HG02759 (cell line): ENCODE data around the gene CNNM2.
A peak's percentile ranks its signal among the peaks of the same experiment; 100 is the strongest.
"Not testable (repeated sequence)": the region's sequence is repeated elsewhere in the genome, so short reads cannot be mapped to it uniquely, and the experiment has no call there.

ENCODE experiments used
- ATAC-seq: cut with Tn5 transposase; IDR thresholded peaks from one replicate; pipeline ENCODE4 v1.9.1; 2021; ENCODE audit warnings: mild to moderate bottlenecking, moderate library complexity; ENCODE audit not compliant: unreplicated experiment

Gene CNNM2

DNA sequence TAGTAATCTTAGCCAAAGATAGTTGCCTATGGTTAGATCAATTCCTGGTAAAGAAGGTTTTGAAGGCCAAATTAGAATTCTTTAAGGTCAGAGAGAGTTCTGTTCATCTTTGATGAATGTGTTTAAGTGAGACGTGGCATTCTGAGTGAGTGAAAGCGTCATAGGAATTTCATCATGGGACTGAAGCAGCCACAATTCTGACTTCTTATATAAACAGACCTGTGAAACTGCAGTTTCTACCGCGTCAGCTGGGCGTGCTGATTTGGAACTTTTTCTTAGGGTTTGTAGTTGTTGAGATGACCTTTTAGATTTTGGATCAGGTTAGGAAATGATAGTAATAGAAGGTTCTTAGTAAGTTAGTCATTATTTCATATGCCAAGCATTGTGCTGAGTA lies 103.8 kb downstream of the CNNM2 start:
- ATAC-seq = no peak

DNA sequence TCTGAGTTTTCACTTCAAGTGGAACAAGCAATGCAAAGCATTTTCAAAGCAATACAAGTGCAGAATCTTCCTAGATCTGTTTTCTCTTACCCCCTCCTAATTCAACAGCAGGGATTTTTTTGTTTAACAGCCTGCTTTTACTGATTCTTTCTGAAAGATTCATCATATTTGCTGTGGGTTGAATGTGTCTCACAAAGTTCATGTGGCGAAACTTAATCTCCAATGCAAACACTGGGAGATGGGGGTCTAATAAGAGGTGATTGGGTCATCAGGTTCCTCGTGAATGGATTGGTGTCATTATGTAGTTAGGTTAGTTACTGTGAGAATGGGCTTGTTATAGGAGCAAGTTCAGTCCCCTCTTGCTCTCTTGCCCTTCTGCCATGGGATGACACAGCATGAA lies 107.6 kb downstream of the CNNM2 start:
- no peak for ATAC-seq

DNA sequence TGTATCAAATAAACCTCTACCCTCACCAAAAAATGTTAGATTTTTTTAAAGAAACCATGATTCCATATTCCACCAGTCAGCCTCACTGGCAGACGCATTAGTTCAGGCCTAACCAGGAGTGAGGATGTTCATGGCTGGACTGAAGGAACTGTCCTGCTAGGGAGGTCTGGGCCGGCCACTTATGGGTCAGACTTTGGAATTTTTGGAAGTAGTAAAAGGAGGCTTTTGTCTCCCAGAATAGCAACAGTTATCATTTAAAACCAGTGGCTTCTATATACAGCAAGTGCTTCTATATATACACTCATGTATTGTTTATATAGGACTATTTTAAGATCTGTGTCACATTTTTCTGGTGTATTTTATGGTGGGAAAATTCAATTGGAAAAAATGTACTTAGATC lies 120.5 kb downstream of the CNNM2 start:
- ATAC-seq = no peak

DNA sequence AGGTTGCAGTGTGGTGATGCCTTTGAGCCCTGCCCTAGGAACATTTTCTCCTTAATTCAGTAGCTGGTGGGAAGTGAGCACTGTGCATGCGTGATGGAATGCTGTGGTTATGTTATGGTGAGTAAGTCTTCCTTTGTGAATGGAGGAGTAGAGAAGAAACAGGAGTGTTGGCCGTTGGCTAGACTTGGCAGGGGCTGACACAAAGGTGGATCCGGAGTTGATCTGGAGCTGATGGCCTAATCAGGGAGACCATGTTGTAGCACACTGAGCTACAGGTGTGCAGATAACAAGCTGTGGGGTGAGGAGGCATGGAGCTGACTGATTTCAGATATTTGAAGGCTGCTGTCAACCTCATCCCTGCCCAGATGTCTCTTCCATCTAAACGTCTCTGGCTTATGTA lies 122.3 kb downstream of the CNNM2 start:
- ATAC-seq = no peak

DNA sequence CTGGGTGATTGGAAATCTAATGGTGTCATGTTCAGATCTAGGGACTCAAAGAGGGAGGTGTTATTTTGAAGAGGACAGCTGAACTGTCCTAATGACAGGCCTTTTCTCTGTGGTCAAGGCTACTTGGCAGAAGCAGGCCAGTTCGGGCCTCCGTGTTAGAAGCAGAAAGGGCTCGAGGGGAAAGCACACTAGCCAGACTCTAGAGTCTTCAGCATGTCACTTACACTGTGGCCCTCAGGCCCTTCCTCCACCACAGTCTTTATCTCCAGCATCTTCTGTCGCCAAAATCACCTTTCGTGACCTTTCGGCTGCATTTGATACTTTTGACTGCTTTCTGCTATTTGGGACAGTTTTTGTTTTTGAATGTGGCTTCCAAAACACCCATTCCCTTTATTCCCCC lies 123.3 kb downstream of the CNNM2 start:
- no peak for ATAC-seq

DNA sequence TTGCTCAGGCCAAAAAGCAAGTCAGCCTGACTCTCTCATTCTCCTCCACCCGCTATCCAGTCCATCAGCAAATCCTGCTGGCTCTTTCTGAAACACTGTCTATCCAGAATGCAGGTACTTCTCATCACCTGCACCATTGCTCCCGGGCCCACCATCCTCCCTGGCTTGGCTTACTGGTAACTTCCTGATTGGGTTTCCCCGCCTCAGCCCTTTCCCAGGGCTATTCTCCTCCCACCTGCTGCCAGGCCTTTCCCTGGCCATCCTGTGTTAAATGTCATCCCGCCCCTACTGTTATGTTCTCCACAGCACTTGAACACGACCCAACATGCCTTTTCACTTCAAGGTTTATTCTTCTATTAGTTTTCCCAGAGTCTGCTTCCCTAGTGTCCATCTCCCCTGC lies 124.0 kb downstream of the CNNM2 start:
- no peak for ATAC-seq

DNA sequence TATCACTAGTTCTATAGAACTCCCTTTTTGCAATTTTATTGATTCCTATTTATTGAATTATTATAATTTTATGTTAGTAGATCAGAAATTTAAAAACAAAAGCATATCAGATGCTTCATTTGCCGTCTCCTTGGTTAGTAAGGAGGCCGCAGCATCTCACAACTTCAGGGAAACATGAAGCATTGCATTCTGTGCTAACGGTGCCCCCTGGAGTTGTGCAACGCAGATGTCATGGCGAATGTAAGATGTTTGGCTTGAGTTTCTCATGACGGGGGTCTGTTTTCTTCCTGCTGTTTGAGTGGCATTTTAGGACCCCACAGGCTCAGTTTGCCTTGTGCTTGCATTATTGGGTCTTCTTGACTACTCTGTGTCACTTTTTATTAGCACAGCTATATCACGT lies 124.8 kb downstream of the CNNM2 start:
- no peak for ATAC-seq

DNA sequence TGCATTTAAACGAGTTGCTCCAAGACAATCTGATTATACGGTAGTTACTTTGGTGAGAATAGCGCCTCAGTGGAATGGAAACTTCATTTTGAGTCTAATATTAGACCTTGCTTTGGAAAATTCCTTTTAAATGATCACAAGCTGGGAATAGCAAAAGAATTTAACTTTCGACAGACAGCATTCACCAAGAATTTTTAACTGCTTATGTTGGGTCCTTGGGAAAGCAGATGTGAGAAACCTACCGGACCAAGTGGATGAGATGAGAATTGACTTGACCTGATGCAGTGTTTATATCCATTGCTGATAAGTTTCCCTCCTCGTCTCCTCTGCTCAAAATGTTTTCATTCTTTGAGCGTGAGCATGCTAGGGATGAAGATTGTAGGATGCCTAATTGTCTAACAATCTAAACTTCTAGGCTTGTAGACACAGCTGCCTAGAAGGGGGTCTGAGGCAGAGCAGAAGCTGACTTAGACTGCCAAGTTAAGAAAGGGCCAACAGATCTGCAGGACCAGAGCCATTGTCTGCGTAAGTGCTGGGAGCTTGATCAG lies 126.9 kb downstream of the CNNM2 start:
- no peak for ATAC-seq

DNA sequence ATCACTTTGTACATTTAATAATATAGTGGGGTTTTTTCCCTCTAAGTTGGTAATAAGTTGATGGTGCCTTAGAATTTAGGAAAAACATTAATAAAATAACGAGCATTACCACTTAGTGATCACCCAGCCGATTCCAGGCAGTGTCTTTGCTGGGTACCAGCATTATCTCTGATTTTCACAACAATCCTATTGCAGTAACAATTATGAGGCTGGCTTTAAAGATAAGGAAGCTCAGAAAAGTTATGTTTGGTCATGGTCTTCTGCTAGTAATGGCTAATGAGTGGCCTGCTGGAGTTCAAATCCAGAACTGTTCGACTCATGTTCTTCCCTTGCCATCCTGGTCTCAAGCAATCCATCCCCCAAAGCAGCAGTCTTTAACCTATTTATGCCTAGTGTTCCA lies 127.9 kb downstream of the CNNM2 start:
- no peak for ATAC-seq

DNA sequence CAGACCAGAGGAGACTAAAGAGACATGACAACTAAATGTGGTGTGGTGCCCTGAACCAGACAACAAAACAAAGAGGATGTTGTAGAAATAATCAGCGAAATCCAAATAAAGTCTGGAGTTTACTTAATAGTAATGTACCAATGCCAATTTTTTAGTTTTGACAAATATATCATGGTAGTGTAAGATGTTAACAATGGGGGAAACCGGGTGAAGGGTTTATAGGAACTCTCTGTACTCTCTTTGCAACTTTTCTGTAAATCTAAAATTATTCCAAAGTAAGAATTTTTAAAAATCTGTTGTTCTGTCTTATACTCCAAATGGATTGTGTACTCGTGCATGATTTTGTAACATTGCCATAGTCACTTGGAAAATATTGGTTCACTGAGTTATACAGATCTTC lies 129.3 kb downstream of the CNNM2 start:
- ATAC-seq = no peak

DNA sequence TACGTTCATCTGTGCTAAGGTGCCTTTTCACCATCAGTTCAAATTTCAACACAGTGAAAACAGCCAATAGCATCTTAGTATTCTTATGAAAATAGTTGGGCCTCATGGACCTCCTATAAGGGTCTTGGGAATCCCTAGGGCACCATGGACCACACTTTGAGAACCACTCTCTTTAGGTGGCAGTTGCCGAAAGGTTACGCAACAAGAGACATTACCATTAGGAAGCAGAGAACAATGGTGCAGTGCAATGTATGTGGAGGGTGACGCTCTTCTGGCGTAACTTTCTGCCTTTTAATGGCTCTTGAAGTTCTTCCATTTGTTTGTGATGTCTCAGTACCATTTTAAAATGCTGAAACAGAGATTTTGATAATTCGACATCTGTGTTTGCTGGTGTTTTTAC lies 131.1 kb downstream of the CNNM2 start:
- ATAC-seq = no peak

DNA sequence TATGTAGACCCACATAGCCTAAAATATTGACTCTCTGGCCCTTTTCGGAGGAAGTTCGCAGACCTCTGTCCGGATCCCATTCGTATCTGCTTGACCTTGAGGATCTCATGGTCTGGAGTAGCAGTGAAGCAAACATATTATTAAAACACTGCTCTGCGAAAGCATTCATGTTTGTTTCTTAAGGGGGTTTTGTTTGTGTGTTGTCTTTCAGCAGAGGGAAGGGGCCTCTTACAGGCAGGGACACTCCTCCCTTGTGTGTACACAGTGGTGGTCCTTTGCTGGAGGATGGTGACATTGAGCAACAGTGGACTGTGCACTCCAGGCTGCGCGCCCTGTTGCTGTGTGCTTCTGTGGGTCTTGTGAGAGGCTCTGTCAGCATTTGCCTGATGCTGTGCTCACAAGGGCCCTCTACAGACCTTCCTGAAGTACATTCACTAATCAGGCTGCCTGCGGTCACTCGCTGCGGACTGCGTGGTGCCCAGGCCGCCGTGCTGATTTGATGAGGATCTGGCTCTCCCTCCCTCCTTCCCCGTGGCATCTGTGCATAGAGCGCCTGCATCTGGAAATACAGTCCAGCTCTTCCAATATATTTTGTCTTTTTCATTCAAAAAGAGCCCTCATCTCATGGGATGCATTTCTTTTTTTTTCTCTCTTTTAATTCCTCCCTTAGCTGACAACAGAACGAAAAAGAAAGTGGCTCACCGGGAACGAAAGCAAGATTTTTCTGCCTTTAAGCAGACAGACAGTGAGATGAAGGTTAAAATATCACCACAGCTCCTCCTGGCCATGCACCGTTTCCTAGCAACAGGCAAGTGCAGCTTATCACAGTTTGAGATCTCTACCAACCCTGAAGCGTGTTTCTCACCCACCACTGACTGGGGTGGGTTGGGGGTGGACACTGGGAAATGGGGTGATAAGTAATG lies 135.8 kb downstream of the CNNM2 start:
- peak; percentile 88 for ATAC-seq

DNA sequence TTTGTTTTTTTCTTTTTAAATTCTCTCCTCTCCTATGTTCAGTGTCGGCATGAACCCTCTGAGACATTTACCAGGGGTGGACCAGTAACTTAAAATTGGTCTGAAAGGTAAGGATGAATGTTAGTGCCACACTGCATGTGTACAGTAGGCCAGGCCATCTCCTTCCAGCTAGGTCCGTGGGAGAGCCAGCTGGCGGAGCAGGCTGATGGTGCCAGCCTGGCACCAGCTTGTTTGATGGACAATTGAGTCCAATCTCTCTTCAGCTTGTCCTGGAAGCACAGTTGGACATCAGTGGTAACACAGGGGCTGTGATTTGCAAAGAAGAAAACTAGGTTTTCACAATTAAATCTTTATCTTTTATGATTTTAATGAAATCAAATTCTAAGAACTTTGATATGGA lies 136.5 kb downstream of the CNNM2 start:
- no peak for ATAC-seq

DNA sequence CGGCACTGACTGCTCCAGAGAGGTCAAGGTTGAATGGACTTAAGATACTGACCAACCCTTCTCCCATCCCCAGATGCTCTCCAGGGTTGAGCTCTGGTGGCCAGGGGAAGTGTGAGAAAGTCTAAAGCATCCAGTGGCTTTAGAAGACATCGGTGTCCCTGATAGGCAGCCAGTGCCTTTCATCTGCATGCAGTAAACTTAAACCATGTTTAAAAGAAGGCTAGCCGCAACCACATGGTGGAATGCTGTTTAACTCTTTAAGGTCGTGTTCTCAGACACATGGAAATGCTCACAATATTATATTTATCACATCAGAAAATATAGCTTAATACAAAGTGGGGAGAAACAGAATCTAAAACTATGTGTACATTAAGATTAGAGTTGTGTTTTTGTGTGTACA lies 137.0 kb downstream of the CNNM2 start:
- no peak for ATAC-seq

DNA sequence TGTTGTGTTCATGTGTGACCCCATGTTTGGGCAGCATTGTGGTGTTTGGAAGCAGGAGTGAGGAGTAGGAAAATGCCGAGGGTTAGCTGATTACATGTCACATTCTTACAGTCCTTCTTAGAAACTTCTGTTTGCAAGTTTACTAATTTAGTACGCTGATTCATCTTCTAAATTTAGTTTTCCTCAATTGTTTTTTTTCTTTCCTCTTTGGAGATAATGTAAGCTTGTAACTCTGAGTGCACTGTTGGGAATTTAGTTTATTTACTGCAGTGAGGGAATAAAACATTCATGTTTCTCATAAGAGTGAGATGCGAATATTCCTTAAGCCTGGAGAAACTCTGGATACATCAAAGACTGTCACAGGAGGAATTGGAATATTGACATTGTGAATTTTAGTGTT lies 139.9 kb downstream of the CNNM2 start:
- no peak for ATAC-seq

DNA sequence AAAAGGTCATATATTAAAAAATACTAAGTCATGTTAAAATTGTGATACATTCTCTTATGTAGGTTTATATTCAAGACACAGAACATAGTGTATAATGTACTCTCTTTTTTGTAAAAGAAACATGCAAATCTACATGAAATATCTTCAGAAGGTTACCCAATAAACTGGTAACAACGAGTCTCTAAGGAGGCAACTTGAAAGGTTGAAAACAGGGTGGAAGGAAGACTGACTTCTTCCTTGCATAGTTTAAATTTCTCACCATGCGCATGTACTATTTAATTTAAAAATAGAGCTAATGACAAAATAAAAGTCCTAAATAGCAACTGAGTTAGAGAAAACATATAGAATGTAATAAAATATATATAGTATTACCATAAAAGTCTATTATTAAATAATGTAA lies 142.5 kb downstream of the CNNM2 start:
- no peak for ATAC-seq

DNA sequence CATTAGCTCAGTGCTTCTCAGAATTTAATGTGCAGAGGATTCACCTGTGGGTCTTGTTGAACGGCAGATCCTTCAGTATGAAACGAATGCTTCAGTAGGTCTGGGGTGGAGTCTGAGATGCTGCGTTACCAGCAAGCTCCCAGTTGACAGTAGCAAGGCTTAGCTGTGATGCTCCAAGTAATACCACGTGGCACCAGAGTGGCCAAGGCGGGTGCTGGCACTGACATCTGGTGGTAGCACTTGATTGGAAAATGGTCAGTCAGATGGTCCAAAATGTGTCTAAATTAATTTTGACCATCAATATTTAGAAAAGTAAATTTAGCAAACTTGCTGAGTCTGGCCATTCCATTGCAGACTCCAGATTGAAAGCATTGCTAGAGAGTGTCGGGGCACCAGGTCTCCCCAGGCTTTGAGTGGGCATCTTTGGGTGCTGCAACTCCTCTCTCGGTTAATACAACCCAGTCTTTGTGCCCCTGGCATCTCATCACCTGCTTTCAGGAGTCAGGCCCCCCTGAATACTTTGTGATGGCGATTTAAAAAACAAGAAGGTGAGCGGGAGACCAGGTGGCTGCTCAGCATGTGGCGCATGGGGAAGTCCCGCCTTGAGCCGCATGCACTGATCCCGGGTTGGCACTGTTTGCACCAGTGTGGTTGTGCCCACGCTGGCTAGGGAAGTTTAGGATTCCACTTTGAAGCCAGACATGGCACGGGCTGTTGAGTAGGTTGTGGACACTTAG lies 144.9 kb downstream of the CNNM2 start:
- ATAC-seq = no peak

DNA sequence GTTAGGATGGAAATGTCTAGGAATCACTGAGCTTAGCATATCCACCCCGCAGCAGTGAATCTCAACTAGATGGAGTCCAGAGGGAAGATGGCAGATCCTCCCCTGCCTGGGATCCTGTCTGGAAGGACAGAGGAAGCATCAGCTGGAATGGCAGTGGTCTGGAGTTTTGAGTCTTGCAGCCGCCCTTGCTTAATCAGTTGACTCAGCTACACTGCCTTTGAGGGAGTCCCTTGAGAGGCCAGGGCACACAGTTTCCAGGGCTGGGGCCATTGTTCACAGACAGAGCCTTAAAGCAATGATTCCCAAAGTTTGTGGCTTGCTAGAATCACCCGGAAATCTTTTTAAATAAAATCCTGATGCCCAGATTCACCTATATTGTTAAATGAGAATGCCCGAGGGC lies 146.9 kb downstream of the CNNM2 start:
- ATAC-seq = no peak

DNA sequence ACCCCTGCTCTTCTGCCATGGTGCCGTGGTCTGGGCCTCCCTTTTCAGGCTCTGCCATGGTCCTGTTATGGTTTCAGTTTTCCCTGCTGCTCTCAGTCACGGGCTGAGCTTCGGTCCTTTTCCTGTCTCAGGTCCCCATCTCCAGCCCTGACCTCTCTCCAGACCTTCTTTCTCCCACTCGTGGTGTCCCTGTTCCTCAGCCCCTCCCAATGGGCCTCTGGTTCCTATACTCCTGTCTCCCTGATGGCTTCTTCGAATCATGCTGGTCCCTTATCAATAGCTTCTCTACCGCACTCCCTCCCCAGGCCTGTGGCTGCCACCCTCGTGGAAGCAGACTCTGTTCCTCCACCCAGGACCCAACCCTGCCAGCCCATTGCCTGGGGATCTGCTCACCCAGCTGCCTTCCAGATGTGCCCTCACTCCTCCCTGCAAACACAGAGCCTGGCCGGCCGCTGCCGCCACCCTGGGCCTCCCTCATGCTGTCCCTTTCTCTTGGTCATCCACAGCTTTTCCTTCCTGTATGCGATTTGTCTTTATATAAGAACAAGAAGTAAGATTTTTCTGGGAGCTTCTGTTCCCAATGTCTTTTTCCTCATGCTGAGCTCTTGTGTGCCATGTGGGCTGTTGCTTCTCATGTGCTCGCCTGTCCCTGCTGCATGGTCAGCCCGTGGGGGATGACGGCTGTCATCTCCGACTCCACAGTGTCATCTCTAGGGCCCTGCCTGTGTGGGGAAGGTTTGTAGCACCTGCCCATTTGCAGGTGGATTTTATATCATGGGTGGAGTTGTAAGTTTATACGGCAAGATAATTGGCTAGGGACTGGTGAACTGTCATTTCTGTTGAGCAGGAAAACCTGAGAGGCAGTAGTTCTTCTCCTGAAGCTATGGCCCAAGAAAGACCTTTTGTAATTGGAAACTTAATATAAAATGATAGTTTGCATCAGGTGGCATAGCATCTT lies 148.3 kb downstream of the CNNM2 start:
- no peak for ATAC-seq

DNA sequence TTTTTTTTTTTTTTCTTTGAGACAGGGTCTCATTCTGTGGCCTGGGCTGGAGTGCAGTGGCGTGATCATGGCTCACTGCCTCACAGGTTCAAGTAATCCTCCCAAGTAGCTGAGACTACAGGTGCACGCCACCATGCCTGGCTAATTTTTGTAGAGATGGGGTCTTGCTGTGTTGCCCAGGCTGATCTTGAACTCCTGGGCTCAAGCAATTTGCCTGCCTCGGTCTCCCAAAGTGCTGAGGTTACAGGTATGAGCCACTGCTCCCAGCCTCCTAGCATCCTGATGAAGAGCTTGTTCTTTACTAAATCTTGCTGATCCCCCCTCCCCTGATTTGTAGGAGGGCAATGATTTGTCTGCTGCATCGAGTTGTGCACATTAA lies 149.0 kb downstream of the CNNM2 start:
- not testable (repeated sequence) for ATAC-seq

DNA sequence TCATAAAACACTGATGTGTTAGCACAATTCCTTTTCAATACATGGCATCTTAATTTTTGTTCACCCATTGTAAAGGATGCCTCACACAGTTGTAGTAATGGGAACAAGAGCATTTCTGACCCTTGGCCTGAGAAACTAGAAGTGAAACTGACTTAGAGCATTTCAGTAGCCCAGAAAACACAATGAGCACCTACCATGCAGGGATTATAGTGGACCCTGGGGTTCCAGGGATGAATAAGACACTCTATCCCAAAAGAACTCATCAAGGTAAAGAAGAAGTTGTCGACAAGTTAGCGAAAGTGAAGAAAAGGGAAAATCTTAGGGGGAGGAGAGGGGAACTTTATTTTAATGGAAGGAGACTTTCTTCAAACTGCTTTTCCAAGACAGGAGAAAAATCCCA lies 149.4 kb downstream of the CNNM2 start:
- ATAC-seq = no peak
